Measurements from ENCODE around the gene RAPGEF3. TPM values are rescaled to one million over a fixed set of nuclear protein-coding genes. Genes with fewer than 3 reads are reported as not detected.
A peak's percentile ranks its signal among the peaks of the same experiment; 100 is the strongest.

RAPGEF3 gene, protein sequence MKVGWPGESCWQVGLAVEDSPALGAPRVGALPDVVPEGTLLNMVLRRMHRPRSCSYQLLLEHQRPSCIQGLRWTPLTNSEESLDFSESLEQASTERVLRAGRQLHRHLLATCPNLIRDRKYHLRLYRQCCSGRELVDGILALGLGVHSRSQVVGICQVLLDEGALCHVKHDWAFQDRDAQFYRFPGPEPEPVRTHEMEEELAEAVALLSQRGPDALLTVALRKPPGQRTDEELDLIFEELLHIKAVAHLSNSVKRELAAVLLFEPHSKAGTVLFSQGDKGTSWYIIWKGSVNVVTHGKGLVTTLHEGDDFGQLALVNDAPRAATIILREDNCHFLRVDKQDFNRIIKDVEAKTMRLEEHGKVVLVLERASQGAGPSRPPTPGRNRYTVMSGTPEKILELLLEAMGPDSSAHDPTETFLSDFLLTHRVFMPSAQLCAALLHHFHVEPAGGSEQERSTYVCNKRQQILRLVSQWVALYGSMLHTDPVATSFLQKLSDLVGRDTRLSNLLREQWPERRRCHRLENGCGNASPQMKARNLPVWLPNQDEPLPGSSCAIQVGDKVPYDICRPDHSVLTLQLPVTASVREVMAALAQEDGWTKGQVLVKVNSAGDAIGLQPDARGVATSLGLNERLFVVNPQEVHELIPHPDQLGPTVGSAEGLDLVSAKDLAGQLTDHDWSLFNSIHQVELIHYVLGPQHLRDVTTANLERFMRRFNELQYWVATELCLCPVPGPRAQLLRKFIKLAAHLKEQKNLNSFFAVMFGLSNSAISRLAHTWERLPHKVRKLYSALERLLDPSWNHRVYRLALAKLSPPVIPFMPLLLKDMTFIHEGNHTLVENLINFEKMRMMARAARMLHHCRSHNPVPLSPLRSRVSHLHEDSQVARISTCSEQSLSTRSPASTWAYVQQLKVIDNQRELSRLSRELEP
- total RNA-seq = 1 to 10 TPM in 1 of 2 experiments, under 1 TPM in 1; 0.94 to 1.1 TPM

- peak within 1 kb of the TSS; percentile 19 for H3K27ac Mint-ChIP-seq
- H3K4me3 Mint-ChIP-seq = peak within 1 kb of the TSS; percentile 82
- ATAC-seq (ENCODE audit: low read depth) = peak; percentile 78
- peaks cover 37% of the 10 kb centered on the region for H3K4me1 Mint-ChIP-seq
- peaks cover 4% of the 10 kb centered on the region for H3K27me3 Mint-ChIP-seq
- H3K36me3 Mint-ChIP-seq = no peaks in the 10 kb centered on the region
- H3K9me3 Mint-ChIP-seq = no peaks in the 10 kb centered on the region
- peak; percentile 74 for DNase-seq
- POLR2A ChIA-PET = interaction anchor here (0.7 to 1.7 kb wide), 3 partner anchors 37 to 54 kb away, joined by 3 to 4 read pairs (median 4); no protein-coding TSS in a partner anchor
Measured at GRCh38 chr12:47758834-47759690, at the start of gene RAPGEF3. RAPGEF3 (minus strand) TSS chr12:47758880; CDS start chr12:47758556, 324 bp downstream.

DNA sequence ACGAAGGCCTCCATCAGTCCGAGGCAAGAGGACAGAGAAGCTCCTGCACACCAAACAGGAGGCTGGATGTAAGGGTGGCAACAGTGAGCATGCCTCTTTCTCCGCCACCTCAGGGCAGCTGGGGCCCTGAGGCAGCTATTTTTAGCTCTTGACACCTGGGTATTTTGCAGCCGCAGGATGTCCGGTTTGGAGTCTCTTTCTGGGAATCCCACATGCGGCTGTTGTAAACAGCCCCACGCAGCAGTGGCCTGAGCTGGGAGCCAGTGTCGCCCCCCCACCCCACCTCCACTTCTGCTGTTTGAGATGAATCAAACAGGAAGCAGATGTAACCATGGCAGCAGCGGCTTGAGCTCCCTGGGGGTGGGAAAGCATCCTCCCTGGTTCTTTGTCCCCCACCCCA lies 49.4 kb upstream of the RAPGEF3 start:
- peak overlapping the region; percentile 79 for H3K4me3 Mint-ChIP-seq
- H3K9me3 Mint-ChIP-seq = no peaks in the 10 kb centered on the region
- H3K4me1 Mint-ChIP-seq = peaks cover 89% of the 10 kb centered on the region
- DNase-seq (peak; percentile 79), ATAC-seq (ENCODE audit: low read depth) (peak; percentile 53)
- H3K36me3 Mint-ChIP-seq = peaks cover 24% of the 10 kb centered on the region
- H3K27me3 Mint-ChIP-seq = no peaks in the 10 kb centered on the region
- POLR2A ChIA-PET = interaction anchor here (0.7 to 18.4 kb wide), 20 partner anchors 8 to 592 kb away, joined by 3 to 465 read pairs (median 4); partner anchors contain the start of genes ASB8, HDAC7, RPAP3 and SLC48A1
- H3K27ac Mint-ChIP-seq = peak overlapping the region; percentile 95

GRCh38 chr12:47807338-47807737 lies 48.7 kb upstream of the RAPGEF3 start:
- peak overlapping the region; percentile 95 for H3K27ac Mint-ChIP-seq
- H3K27me3 Mint-ChIP-seq = no peaks in the 10 kb centered on the region
- peaks cover 92% of the 10 kb centered on the region for H3K4me1 Mint-ChIP-seq
- DNase-seq = no peak
- H3K4me3 Mint-ChIP-seq = peak overlapping the region; percentile 79
- no peaks in the 10 kb centered on the region for H3K9me3 Mint-ChIP-seq
- POLR2A ChIA-PET = interaction anchor here (0.9 to 18.4 kb wide), 17 partner anchors 7 to 591 kb away, joined by 3 to 465 read pairs (median 4); partner anchors contain the start of genes HDAC7, RPAP3 and SLC48A1
- ATAC-seq (ENCODE audit: low read depth) = no peak
- peaks cover 24% of the 10 kb centered on the region for H3K36me3 Mint-ChIP-seq

DNA sequence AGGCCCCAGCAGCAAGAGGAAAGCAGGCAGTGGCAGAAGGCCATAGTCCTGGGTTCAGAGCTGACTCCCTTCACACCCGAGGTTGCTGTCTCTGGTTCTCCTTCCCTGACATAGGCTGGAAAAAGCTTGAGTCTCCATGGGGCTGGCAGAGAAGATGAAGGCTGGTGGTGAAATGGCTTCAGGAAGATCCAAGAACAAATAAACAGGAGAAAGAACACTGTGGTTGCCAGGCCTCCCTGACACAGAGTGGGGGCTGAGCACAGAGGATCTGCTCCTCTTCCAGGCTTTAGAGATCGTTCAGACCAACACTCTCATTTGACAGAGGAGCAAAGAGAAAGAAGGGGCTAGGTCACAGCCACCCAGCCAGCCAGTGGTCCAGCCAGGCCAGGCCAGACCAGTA lies 46.7 kb upstream of the RAPGEF3 start:
- H3K36me3 Mint-ChIP-seq = peaks cover 29% of the 10 kb centered on the region
- H3K9me3 Mint-ChIP-seq = no peaks in the 10 kb centered on the region
- no peaks in the 10 kb centered on the region for H3K27me3 Mint-ChIP-seq
- POLR2A ChIA-PET = interaction anchor here (1.3 to 18.4 kb wide), 3 partner anchors 12 to 78 kb away, joined by 4 to 465 read pairs (median 428); partner anchors contain the start of gene HDAC7
- DNase-seq (no peak), ATAC-seq (ENCODE audit: low read depth) (no peak)
- peak overlapping the region; percentile 95 for H3K27ac Mint-ChIP-seq
- peaks cover 91% of the 10 kb centered on the region for H3K4me1 Mint-ChIP-seq
- H3K4me3 Mint-ChIP-seq = peak overlapping the region; percentile 58

DNA sequence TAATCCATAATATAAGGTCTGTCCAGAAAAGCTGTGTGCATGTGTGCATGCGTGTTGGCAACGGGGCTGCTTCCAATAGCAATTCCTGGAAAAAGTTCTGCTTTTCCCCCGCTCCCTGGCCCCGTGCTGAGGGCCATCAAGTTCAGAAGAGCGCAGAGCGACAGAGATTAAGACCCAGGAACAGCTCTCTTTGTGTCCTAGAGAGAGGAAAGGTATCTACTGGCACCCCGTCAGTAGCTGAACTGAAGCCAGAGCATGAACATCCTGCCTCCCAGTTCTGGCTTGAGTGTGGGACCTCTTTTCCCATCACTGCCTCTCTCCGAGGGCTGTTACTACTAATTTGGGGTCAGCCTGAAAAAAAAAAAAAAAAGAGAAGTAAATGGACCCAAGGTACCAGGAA lies 45.5 kb upstream of the RAPGEF3 start:
- Mint-ChIP-seq H3K4me1 (peaks cover 92% of the 10 kb centered on the region), H3K36me3 (peaks cover 30% of the 10 kb centered on the region), H3K27ac (peak overlapping the region; percentile 95), H3K4me3 (no peak overlapping the region), H3K27me3 (no peaks in the 10 kb centered on the region), H3K9me3 (no peaks in the 10 kb centered on the region)
- POLR2A ChIA-PET = interaction anchor here (0.8 to 18.4 kb wide), 4 partner anchors 13 to 29 kb away, joined by 4 to 465 read pairs (median 220); partner anchors contain the start of gene HDAC7
- ATAC-seq (ENCODE audit: low read depth) (no peak), DNase-seq (no peak)

- peak overlapping the region; percentile 84 for H3K4me3 Mint-ChIP-seq
- DNase-seq (no peak), ATAC-seq (ENCODE audit: low read depth) (no peak)
- POLR2A ChIA-PET = interaction anchor here (2.3 to 18.4 kb wide), 3 partner anchors 14 to 29 kb away, joined by 13 to 465 read pairs (median 428); partner anchors contain the start of gene HDAC7
- H3K27me3 Mint-ChIP-seq = no peaks in the 10 kb centered on the region
- peaks cover 90% of the 10 kb centered on the region for H3K4me1 Mint-ChIP-seq
- H3K36me3 Mint-ChIP-seq = peaks cover 31% of the 10 kb centered on the region
- H3K9me3 Mint-ChIP-seq = no peaks in the 10 kb centered on the region
- H3K27ac Mint-ChIP-seq = peak overlapping the region; percentile 95
Measured at GRCh38 chr12:47803191-47803875, 44.7 kb upstream of the RAPGEF3 start.

DNA sequence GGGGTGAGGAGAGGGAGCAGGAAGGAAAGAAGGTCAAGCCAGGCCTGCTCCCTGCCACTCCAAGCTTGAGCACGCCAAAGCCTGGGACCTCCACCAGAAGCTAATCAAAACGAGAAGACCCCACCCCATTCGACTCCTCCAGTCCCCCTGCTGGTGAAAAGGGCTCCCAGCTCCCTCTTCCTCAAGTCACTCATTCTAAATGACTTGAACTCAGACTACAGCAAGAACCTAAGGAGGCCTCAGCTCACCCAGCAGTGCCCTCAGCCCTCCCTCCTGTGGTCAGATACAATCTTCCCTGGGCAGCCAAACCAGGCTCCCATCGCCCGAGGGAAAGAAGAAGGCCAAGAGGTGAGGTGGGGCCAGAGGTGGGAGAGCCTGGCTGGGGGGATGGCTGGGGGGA lies 43.6 kb upstream of the RAPGEF3 start:
- peak overlapping the region; percentile 95 for H3K27ac Mint-ChIP-seq
- peaks cover 37% of the 10 kb centered on the region for H3K36me3 Mint-ChIP-seq
- no peaks in the 10 kb centered on the region for H3K27me3 Mint-ChIP-seq
- peak; percentile 45 for ATAC-seq (ENCODE audit: low read depth)
- POLR2A ChIA-PET = interaction anchor here (2.3 to 18.4 kb wide), 4 partner anchors 7 to 31 kb away, joined by 13 to 465 read pairs (median 228); partner anchors contain the start of gene HDAC7
- H3K4me3 Mint-ChIP-seq = peak overlapping the region; percentile 84
- H3K9me3 Mint-ChIP-seq = no peaks in the 10 kb centered on the region
- peaks cover 82% of the 10 kb centered on the region for H3K4me1 Mint-ChIP-seq
- DNase-seq = no peak

DNA sequence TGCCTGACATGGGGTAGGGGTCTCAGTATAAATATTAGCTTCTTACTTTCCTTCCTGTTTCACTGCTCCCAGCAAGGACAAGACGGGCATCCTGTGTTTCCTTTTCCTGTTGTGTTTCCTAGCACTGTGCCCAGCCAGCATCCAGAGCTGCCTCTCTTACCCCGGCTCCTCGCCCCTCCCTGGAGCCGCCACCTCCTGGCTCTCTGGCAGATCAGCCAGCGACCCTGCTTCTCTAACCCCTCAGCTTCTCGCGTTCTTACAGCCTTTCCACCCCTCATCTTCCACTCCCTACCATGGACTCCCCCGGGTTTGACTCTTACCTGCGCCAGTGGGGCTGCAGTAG lies 43.2 kb upstream of the RAPGEF3 start:
- Mint-ChIP-seq H3K36me3 (peaks cover 36% of the 10 kb centered on the region), H3K27ac (peak overlapping the region; percentile 95), H3K9me3 (no peaks in the 10 kb centered on the region), H3K4me3 (peak overlapping the region; percentile 84), H3K27me3 (no peaks in the 10 kb centered on the region), H3K4me1 (peaks cover 78% of the 10 kb centered on the region)
- ATAC-seq (ENCODE audit: low read depth) = no peak
- POLR2A ChIA-PET = interaction anchor here (2.3 to 18.4 kb wide), 4 partner anchors 8 to 31 kb away, joined by 13 to 465 read pairs (median 228); partner anchors contain the start of gene HDAC7
- no peak for DNase-seq

DNA sequence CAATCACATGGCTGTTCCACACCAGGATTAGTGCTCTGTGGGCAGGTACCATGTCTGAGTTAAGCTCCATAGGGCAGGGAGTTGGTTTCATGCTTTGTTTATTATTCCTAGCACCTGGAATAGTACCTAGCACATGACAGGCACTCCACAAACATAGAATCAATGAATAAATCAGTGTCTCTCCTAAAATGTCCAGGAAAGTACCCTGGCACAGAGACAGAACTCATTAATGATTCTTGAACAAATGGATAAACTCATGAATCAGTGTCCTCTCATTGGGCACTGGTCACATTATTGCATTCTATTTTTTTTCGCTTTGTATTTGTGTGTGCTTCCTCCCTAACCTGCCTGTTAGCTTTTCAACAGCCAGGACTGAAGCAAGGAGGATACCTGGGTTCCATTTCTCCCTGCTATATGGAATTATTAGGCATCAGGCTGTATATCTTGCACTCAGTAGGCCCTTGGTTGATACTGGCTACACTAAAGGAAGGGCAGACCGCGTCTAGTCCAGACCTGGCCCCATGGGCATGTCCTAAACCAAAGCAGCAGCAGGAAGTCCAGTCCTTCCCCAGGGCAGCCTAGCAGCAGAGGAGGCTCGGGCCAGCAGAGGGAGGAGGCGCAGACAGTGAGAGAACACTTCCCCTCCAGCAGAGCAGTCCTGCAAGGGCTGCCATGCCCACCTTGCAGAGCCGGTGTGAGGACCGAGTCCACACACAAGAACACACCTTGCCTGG lies 42.7 kb upstream of the RAPGEF3 start:
- no peaks in the 10 kb centered on the region for H3K27me3 Mint-ChIP-seq
- H3K9me3 Mint-ChIP-seq = no peaks in the 10 kb centered on the region
- H3K36me3 Mint-ChIP-seq = peaks cover 34% of the 10 kb centered on the region
- ATAC-seq (ENCODE audit: low read depth) = no peak
- peaks cover 73% of the 10 kb centered on the region for H3K4me1 Mint-ChIP-seq
- peak overlapping the region; percentile 95 for H3K27ac Mint-ChIP-seq
- DNase-seq = no peak
- peak overlapping the region; percentile 84 for H3K4me3 Mint-ChIP-seq
- POLR2A ChIA-PET = interaction anchor here (5.3 to 18.4 kb wide), 3 partner anchors 8 to 31 kb away, joined by 28 to 465 read pairs (median 428); partner anchors contain the start of gene HDAC7

DNA sequence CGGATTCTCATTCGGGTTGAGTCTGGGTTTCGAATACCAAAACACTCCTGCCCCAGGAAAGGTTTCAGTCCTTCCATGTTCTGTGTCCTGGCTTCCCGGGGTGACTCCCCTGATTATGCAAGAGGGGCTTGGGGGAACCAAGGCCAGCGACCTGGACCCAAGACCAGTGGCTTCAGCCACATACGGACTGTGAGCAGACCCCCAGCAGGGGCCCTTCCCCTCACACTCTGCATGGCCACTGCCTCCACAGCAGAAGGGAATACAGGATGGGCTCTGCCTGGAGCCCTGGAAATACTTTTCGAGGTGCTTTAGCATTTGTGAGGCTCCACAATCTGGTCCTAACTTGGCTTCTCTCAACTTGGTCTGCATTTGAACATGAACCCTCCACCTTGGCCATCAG lies 41.9 kb upstream of the RAPGEF3 start:
- DNase-seq = no peak
- H3K9me3 Mint-ChIP-seq = no peaks in the 10 kb centered on the region
- H3K27me3 Mint-ChIP-seq = no peaks in the 10 kb centered on the region
- H3K27ac Mint-ChIP-seq = peak overlapping the region; percentile 95
- H3K4me1 Mint-ChIP-seq = peaks cover 65% of the 10 kb centered on the region
- POLR2A ChIA-PET = interaction anchor here (5.3 to 18.4 kb wide), 3 partner anchors 9 to 32 kb away, joined by 28 to 465 read pairs (median 428); partner anchors contain the start of gene HDAC7
- ATAC-seq (ENCODE audit: low read depth) = no peak
- H3K4me3 Mint-ChIP-seq = no peak overlapping the region
- peaks cover 34% of the 10 kb centered on the region for H3K36me3 Mint-ChIP-seq

- H3K4me3 Mint-ChIP-seq = no peak overlapping the region
- ATAC-seq (ENCODE audit: low read depth) (no peak), DNase-seq (no peak)
- POLR2A ChIA-PET = interaction anchor here (0.6 to 18.4 kb wide), 4 partner anchors 10 to 306 kb away, joined by 3 to 465 read pairs (median 228); partner anchors contain the start of genes HDAC7 and SENP1
- peak overlapping the region; percentile 67 for H3K27ac Mint-ChIP-seq
- no peaks in the 10 kb centered on the region for H3K27me3 Mint-ChIP-seq
- peaks cover 26% of the 10 kb centered on the region for H3K36me3 Mint-ChIP-seq
- H3K9me3 Mint-ChIP-seq = no peaks in the 10 kb centered on the region
- peaks cover 54% of the 10 kb centered on the region for H3K4me1 Mint-ChIP-seq
Measured at GRCh38 chr12:47799357-47799955, 40.8 kb upstream of the RAPGEF3 start.

Data from activated naive CD8-positive, alpha-beta T cell treated with anti-CD3 and anti-CD28 coated beads, Interleukin-2, amount 10 ng/mL, durations not matched to agents 7 days and 5 days (primary cell).